Measurements from ENCODE around the gene CRTC3. TPM values are rescaled to one million over a fixed set of nuclear protein-coding genes. Genes with fewer than 3 reads are reported as not detected.
"Not testable (repeated sequence)": the region's sequence is repeated elsewhere in the genome, so short reads cannot be mapped to it uniquely, and the experiment has no call there.

Gene CRTC3
- total RNA-seq, 1 experiment from 2014 or later = 35.3 TPM

DNA sequence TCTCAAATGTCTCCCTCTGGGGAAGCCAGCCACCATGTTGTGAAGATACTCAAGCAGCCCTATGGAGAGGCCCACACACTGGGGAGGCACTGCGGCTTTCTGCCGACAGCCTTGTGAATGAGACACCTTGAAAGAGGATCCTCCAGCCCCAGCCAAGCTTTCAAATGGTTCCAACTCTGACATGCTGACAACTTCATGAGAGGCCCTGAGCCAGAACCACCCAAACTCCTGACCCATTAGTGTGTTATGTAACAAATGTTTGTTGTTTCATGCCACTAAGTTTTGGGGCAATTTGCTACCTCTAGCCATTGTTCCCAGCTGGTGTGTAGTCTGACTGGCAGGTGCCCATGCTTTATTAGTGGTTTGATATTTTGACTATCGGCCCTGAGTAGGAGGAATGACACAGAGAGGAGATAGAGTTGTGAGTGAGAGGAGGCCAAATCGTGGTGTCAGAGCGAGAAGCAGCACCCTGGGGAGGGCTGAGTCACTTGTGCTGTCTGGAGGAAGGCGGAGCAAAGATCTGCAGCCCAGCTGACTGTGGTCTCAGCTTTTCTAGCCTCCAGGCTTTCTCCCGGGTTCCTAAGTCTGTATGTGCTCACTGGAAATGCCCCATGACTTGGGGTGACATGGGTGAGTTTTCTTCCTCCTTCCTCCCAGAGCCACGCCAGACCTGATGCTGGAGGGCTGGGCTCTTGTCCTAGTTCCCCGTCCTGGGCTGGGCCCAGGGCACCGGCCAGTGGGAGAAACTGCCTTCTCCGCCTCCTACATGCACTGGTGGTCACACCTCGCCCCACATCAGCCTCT is 130.7 kb downstream of the CRTC3 start:
- no TSS peak for BruUV-seq (replicated peaks)
- TF ChIP-seq, protein P1, sequence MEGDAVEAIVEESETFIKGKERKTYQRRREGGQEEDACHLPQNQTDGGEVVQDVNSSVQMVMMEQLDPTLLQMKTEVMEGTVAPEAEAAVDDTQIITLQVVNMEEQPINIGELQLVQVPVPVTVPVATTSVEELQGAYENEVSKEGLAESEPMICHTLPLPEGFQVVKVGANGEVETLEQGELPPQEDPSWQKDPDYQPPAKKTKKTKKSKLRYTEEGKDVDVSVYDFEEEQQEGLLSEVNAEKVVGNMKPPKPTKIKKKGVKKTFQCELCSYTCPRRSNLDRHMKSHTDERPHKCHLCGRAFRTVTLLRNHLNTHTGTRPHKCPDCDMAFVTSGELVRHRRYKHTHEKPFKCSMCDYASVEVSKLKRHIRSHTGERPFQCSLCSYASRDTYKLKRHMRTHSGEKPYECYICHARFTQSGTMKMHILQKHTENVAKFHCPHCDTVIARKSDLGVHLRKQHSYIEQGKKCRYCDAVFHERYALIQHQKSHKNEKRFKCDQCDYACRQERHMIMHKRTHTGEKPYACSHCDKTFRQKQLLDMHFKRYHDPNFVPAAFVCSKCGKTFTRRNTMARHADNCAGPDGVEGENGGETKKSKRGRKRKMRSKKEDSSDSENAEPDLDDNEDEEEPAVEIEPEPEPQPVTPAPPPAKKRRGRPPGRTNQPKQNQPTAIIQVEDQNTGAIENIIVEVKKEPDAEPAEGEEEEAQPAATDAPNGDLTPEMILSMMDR (conservative IDR thresholded peaks at IDR 0.05; ENCODE audit: low read depth, low read length) = no peak
- no peak for TF ChIP-seq EZH2 (IDR thresholded peaks at IDR 0.05; ENCODE audit: borderline replicate concordance, low read depth, low read length, poor library complexity, severe bottlenecking)
- Histone ChIP-seq H3K27ac (ENCODE audit: low read depth, low read length, poor library complexity, severe bottlenecking) (peak overlapping the region; percentile 17), H3K4me3 (ENCODE audit: low read depth, low read length, poor library complexity, severe bottlenecking) (no peak overlapping the region), H3K4me1 (ENCODE audit: insufficient read depth, low read length, poor library complexity, severe bottlenecking) (peaks cover 45% of the 10 kb centered on the region), H3K27me3 (replicated peaks; ENCODE audit: insufficient read depth, low read depth, low read length, poor library complexity) (no peaks in the 10 kb centered on the region), H3K9me3 (ENCODE audit: low read depth, low read length, poor library complexity, severe bottlenecking) (peaks cover 7% of the 10 kb centered on the region), H3K36me3 (ENCODE audit: insufficient read depth, low read length, poor library complexity, severe bottlenecking) (no peaks in the 10 kb centered on the region)
- intact Hi-C loops (cut with micrococcal nuclease; ENCODE audit: unreplicated experiment) = loop anchor here (5.0 kb wide), 1 partner anchor 212 kb away; no protein-coding TSS in a partner anchor
- POLR2A ChIA-PET (ENCODE audit: low non-redundant PET) = no interaction called here
- CTCF ChIA-PET = interaction anchor here (0.6 kb wide), 1 partner anchor 9 kb away, joined by 6 read pairs; no protein-coding TSS in a partner anchor
- peak; percentile 84 for DNase-seq (ENCODE audit: low spot score)

DNA sequence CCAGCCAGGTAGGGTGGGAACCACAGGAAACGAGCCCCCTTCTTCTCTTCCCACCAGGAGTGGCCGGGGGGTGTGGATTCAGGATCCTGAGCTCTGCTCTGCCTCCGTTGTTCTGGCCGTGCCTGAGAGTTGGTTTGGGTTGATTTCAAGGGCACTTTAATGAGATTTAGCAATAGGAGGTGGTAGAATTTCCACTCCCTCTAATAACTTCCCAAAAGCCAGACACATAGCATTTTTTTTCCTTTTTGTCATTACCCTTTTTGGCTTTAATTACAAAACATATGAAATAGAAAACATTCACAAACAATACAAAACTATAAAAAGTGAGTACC is 131.2 kb downstream of the CRTC3 start:
- H3K4me3 ChIP-seq (ENCODE audit: low read depth, low read length, poor library complexity, severe bottlenecking); H3K27me3 ChIP-seq (replicated peaks; ENCODE audit: insufficient read depth, low read depth, low read length, poor library complexity); DNase-seq (ENCODE audit: low spot score); BruUV-seq (replicated peaks); H3K9me3 ChIP-seq (ENCODE audit: low read depth, low read length, poor library complexity, severe bottlenecking); H3K36me3 ChIP-seq (ENCODE audit: insufficient read depth, low read length, poor library complexity, severe bottlenecking); POLR2A ChIA-PET (ENCODE audit: low non-redundant PET); CTCF ChIA-PET: not testable (repeated sequence)
- H3K27ac ChIP-seq (ENCODE audit: low read depth, low read length, poor library complexity, severe bottlenecking) = peak overlapping the region; percentile 17
- H3K4me1 ChIP-seq (ENCODE audit: insufficient read depth, low read length, poor library complexity, severe bottlenecking) = peaks cover 51% of the 10 kb centered on the region
- intact Hi-C loops (cut with micrococcal nuclease; ENCODE audit: unreplicated experiment) = loop anchor here (5.0 kb wide), 1 partner anchor 211 kb away; no protein-coding TSS in a partner anchor

DNA sequence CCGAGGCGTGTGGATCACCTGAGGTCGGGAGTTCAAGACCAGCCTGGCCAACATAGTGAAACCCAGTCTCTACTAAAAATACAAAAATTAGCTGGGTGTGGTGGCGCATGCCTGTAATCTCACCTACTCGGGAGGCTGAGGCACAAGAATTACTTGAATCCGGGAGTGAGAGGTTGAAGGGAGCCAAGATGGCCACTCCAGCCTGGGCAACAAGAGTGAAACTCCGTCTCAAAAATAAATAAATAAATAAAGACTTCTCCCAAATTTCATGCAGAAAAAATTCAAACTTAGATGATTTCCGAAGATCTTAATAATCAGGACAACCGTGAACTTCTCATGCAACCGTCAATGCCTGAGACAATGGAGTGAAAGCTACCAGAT is 134.3 kb downstream of the CRTC3 start:
- H3K36me3 ChIP-seq (ENCODE audit: insufficient read depth, low read length, poor library complexity, severe bottlenecking); DNase-seq (ENCODE audit: low spot score); H3K27me3 ChIP-seq (replicated peaks; ENCODE audit: insufficient read depth, low read depth, low read length, poor library complexity); POLR2A ChIA-PET (ENCODE audit: low non-redundant PET); H3K4me3 ChIP-seq (ENCODE audit: low read depth, low read length, poor library complexity, severe bottlenecking); CTCF ChIA-PET; H3K9me3 ChIP-seq (ENCODE audit: low read depth, low read length, poor library complexity, severe bottlenecking): not testable (repeated sequence)
- intact Hi-C loops (cut with micrococcal nuclease; ENCODE audit: unreplicated experiment) = loop anchor here (5.0 kb wide), 1 partner anchor 208 kb away; no protein-coding TSS in a partner anchor
- H3K27ac ChIP-seq (ENCODE audit: low read depth, low read length, poor library complexity, severe bottlenecking) = peak overlapping the region; percentile 73
- BruUV-seq (replicated peaks) = TSS peak; percentile 38
- peaks cover 58% of the 10 kb centered on the region for H3K4me1 ChIP-seq (ENCODE audit: insufficient read depth, low read length, poor library complexity, severe bottlenecking)

DNA sequence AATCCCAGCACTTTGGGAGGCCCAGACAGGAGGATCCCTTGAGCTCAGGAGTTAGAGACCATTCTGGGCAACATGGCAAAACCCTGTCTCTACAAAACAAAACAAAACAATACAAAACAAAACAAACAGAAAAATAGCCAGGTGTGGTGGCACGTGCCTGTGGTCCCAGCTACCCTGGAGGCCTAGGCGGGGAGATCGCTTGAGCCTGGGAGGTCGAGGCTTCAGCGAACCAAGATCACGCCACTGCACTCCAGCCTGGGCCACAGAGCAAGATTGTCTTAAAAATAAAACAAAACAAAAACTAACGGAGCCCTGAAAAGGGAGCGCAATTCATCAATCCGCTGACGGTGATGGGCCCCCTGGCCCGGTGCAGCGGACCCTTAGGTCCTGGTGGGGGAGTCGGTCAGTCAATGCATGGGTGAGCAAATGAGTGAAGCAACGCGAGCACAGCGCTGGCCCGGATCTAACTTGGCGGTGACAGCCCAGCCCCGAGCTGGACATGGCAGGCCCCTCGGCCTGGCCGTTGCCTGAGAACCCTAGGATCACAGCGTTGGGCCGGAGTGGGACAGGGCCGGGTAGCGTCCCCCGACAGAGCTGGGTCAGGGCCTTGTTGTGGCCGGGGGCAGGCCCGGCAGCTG is 135.0 kb downstream of the CRTC3 start:
- CTCF ChIA-PET = no interaction called here
- POLR2A ChIA-PET (ENCODE audit: low non-redundant PET) = no interaction called here

More for the DNA sequence above, 135.0 kb downstream of the CRTC3 start:
- intact Hi-C loops (cut with micrococcal nuclease; ENCODE audit: unreplicated experiment) = loop anchor here (5.0 kb wide), 1 partner anchor 208 kb away; no protein-coding TSS in a partner anchor
- no TSS peak for BruUV-seq (replicated peaks)
- H3K36me3 ChIP-seq (ENCODE audit: insufficient read depth, low read length, poor library complexity, severe bottlenecking) = no peaks in the 10 kb centered on the region
- H3K27ac ChIP-seq (ENCODE audit: low read depth, low read length, poor library complexity, severe bottlenecking) = peak overlapping the region; percentile 71
- no peak for DNase-seq (ENCODE audit: low spot score)
- H3K4me1 ChIP-seq (ENCODE audit: insufficient read depth, low read length, poor library complexity, severe bottlenecking) = peaks cover 58% of the 10 kb centered on the region
- peak overlapping the region; percentile 51 for H3K4me3 ChIP-seq (ENCODE audit: low read depth, low read length, poor library complexity, severe bottlenecking)
- no peaks in the 10 kb centered on the region for H3K27me3 ChIP-seq (replicated peaks; ENCODE audit: insufficient read depth, low read depth, low read length, poor library complexity)
- TF ChIP-seq, protein P1 (conservative IDR thresholded peaks at IDR 0.05; ENCODE audit: low read depth, low read length) = no peak
- no peak for TF ChIP-seq EZH2 (IDR thresholded peaks at IDR 0.05; ENCODE audit: borderline replicate concordance, low read depth, low read length, poor library complexity, severe bottlenecking)
- H3K9me3 ChIP-seq (ENCODE audit: low read depth, low read length, poor library complexity, severe bottlenecking) = peaks cover 7% of the 10 kb centered on the region

Measured in A673 (cell line).